Choroid plexus epithelial cell (primary cell): ENCODE measurements around the gene CHN2.

ENCODE experiments used
- DNase-seq: peaks from one replicate; pipeline ENCODE4 v3.0.0-alpha.2; 2010; ENCODE audit warnings: low read depth
- H3K4me3 ChIP-seq: 2 replicates; pipeline ENCODE4 v1.5.1; 2011; ENCODE audit warnings: low read depth, mild to moderate bottlenecking, control low read depth, low read length, moderate library complexity
- TF ChIP-seq, protein P1 (sequence below): conservative IDR thresholded peaks from 2 replicates; pipeline ENCODE4 v1.5.1; 2011; ENCODE audit warnings: low read depth, mild to moderate bottlenecking, control low read depth, inconsistent platforms, low read length, moderate library complexity

CHN2 gene

DNA sequence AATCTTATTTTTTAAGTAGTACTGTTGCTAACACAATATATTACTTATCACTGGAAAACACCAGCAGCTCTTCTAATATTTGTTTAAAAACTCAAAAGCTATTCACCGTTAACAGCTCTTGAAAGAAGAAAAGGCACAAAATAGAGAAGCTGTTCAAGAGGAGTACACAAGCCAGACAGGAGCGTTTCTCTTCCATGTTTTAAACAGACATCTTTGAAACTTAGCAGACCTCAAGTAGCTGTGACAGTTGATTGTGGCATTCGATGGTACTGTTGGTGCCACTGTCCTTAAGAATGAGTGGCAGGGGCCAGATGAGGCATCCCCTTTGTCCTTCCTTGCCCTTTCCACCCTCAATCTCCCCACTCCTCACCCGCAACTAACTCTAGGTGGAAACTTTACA, 287.5 kb downstream of the CHN2 start:
- H3K4me3 ChIP-seq: no peak overlapping the region
- TF ChIP-seq, protein P1, sequence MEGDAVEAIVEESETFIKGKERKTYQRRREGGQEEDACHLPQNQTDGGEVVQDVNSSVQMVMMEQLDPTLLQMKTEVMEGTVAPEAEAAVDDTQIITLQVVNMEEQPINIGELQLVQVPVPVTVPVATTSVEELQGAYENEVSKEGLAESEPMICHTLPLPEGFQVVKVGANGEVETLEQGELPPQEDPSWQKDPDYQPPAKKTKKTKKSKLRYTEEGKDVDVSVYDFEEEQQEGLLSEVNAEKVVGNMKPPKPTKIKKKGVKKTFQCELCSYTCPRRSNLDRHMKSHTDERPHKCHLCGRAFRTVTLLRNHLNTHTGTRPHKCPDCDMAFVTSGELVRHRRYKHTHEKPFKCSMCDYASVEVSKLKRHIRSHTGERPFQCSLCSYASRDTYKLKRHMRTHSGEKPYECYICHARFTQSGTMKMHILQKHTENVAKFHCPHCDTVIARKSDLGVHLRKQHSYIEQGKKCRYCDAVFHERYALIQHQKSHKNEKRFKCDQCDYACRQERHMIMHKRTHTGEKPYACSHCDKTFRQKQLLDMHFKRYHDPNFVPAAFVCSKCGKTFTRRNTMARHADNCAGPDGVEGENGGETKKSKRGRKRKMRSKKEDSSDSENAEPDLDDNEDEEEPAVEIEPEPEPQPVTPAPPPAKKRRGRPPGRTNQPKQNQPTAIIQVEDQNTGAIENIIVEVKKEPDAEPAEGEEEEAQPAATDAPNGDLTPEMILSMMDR: no peak
- DNase-seq: no peak

DNA sequence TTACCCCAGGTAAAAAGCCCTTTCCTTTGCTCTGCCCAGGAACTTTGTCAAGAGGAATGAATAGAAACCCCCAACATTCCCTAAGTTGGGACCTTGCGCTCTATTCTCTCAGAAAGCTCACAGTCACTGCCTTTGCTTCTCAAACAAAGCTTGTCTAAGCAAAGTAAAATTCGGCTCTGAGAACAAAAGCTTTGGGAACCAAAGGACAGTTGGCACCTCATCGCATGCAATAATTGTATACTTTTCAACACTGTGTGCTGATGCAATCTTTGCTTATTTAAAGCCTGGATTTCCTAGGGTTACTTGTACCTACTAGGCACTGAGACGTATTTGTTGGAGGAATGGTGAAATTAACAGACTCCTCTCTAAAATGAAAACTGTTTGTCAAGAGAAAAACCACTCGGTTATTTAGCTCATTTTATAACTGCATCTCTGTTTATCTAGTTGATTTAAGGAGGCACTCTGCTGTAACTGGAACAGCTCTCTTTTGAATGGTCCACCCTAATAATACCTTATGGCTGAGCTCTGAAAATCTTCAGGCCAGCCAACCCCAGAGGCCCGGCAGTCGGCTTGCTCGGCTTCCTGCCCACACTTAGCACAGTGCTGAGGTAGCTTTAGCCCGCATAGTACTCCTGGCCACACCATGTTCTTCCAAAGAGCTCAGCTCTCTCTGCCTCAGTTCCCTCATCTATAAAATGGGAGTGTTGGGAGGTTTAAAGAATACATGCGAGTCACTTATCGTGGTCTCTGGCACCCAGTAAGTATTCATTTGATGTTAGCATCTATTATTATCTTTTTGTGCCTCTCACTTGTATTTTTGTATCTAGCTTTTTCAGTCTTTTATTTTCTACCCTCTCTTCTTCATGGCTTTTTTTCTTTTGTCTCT, 288.9 kb downstream of the CHN2 start:
- H3K4me3 ChIP-seq: no peak overlapping the region
- TF ChIP-seq, protein P1: no peak
- DNase-seq: no peak

DNA sequence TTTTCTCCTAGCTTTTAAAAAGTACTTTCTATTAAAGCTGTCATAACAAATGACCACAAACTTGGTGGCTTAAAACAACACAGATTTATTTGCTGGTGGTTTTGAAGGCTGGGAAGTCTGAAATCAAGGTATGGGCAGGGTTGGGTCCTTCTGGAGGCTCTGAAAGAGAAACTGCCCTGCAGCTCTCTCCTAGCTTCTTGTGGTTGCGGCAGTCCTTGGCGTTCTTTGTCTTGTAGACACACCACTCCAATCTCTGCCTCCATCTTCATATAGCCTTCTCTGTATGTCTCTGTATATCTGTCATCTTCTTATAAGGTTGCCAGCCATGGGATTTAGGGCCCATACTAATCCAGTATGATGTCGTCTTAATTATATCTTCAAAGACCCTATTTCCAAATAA, 289.7 kb downstream of the CHN2 start:
- no peak for DNase-seq
- H3K4me3 ChIP-seq: no peak overlapping the region
- TF ChIP-seq, protein P1: no peak

DNA sequence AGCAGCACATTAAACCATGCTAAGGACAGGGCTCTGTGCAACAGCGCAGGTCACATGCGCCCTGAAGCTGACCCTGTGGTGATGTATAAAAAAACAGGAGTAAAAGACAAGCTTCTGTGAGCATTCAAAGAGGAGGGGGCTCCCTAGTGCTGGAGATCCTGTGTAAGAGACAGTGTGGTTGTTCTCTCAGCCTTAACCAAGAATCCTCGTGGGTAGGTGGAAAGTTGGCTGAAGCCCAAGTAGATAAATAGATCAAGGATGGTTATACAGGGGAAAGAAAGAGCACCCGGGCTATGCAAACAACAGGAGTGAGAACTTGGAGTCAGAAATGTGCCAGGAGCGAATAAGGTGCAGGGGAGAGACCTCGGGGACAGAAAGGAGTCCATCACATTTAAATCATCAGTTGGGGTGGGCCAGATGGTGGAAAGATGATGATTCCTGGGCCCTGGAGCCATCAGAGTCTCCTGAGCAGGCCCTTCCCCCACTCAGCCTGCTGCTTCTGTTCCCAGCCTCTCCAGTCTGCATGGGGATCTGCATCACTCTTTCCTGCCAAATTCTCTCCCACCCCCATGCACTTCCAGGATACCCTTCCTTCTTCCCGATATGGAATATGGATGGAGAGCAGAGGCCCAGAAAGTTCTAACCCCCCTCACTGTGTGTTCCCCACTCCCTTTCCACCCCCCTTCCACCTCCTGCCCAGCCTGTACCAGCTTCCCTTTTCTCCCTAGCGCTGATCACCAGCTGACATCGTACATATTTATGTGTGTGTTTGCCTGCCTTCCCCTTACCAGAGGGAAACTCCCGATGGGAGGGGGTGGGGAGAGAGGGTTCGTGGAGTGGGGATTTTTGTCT, 291.0 kb downstream of the CHN2 start:
- no peak overlapping the region for H3K4me3 ChIP-seq
- DNase-seq: peak; percentile 24
- TF ChIP-seq, protein P1: no peak

DNA sequence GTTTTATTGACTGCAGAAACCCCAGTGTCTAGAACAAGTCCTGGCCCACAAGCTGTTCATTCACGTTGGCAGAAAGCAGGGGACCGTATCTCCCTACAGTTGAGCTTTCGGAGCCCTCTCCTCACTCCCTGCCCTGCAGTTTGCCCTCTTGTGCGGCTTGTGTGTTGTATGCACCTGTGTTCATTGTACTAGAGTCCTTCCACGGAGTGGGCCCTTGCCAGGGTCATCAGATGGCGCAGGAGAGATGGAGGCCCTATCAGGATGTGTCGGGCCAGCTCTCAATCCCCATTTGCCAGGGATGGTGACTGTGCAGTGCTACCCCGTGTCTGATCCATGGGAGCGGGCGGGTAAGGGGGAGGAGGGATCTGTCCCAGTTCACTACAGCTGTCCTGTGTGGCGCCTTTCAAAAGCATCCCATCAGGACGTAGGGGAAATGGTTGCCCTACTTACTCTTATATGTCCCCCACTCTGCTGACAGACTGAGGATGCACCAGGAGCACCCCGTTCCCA, 291.7 kb downstream of the CHN2 start:
- H3K4me3 ChIP-seq: no peak overlapping the region
- TF ChIP-seq, protein P1: no peak
- DNase-seq: no peak

DNA sequence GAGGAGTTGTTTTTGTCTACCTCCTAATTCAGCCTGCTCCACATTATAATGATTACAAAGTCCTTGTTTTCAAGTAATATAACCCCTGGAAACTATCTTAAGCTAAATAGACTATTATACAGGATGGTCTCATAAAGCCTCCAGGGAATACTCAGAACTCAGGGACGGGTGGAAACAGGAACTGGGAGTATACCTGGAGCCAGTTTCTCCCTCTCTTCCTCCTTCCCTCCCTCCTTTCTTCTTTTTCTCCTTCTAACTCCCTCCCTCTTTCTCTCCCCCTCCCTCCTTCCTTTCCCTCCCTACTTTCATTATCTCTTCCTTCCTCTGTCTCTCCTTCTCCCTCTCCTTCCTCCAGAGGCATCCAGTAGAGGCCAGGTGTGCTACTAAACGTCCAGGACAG, 292.8 kb downstream of the CHN2 start:
- no peak overlapping the region for H3K4me3 ChIP-seq
- TF ChIP-seq, protein P1: no peak
- no peak for DNase-seq
